ENCODE measurements around the gene CYP2D6.
"Not testable (repeated sequence)": the region's sequence is repeated elsewhere in the genome, so short reads cannot be mapped to it uniquely, and the experiment has no call there.

GRCh38 chr22:42104332-42104860 lies 26.2 kb downstream of the CYP2D6 start:
- TF ChIP-seq CTCF, POLR2A (IDR thresholded peaks at IDR 0.05): not testable (repeated sequence)
